Bronchial epithelial cell (primary cell): ENCODE data around the gene RNF181. TPM values are rescaled to one million over a fixed set of nuclear protein-coding genes. Genes with fewer than 3 reads are reported as not detected.

ENCODE experiments used
- DNase-seq: peaks from one replicate; pipeline ENCODE4 v3.0.0-alpha.2; 2010; ENCODE audit warnings: low read depth
- FAIRE-seq: peaks from 2 replicates; lab custom pipeline; 2011; peaks lifted over from hg19 to GRCh38; lab: Jason Lieb, UNC
- H3K27me3 ChIP-seq: 2 replicates; pipeline ENCODE4 v1.5.1; 2011; ENCODE audit warnings: low read length; ENCODE audit not compliant: control insufficient read depth, insufficient read depth
- H3K36me3 ChIP-seq: 2 replicates; pipeline ENCODE4 v1.5.1; 2011; ENCODE audit warnings: low read length; ENCODE audit not compliant: control insufficient read depth, insufficient read depth
- H3K4me3 ChIP-seq: 2 replicates; pipeline ENCODE4 v1.5.1; 2011; ENCODE audit warnings: mild to moderate bottlenecking, low read depth, low read length, control low read depth
- CTCF ChIP-seq: IDR thresholded peaks from 2 replicates; pipeline ENCODE4 v1.5.1; 2011; ENCODE audit warnings: mild to moderate bottlenecking, moderate library complexity, low read length, control low read depth, inconsistent platforms; ENCODE audit not compliant: insufficient read depth, severe bottlenecking
- total RNA-seq: library from RNA; depleted of rRNA; stranded (reverse); fragments of >200 nt; gene quantifications from 2 replicates; pipeline ENCODE4 v1.2.1, GENCODE V29; 2014

Gene RNF181
- 240 and 318 TPM in 2 replicates for total RNA-seq

- no peak for TF ChIP-seq CTCF
- Histone ChIP-seq H3K4me3 (peak within 1 kb of the TSS; percentile 84), H3K36me3 (peaks cover 11% of the 10 kb centered on the region), H3K27me3 (no peaks in the 10 kb centered on the region)
- DNase-seq, result peak; percentile 98
- FAIRE-seq, result peak; percentile 95
Measured at GRCh38 chr2:85595301-85596025, at the start of gene RNF181. Gene RNF181 (plus strand): TSS chr2:85595745. CDS start chr2:85595764, 19 bp downstream.

GRCh38 chr2:85545780-85546240 lies 49.7 kb upstream of the RNF181 start:
- no peak overlapping the region for H3K4me3 ChIP-seq
- DNase-seq, result no peak
- no peak for FAIRE-seq
- H3K36me3 ChIP-seq, result peaks cover 19% of the 10 kb centered on the region
- no peaks in the 10 kb centered on the region for H3K27me3 ChIP-seq
- no peak for TF ChIP-seq CTCF

DNA sequence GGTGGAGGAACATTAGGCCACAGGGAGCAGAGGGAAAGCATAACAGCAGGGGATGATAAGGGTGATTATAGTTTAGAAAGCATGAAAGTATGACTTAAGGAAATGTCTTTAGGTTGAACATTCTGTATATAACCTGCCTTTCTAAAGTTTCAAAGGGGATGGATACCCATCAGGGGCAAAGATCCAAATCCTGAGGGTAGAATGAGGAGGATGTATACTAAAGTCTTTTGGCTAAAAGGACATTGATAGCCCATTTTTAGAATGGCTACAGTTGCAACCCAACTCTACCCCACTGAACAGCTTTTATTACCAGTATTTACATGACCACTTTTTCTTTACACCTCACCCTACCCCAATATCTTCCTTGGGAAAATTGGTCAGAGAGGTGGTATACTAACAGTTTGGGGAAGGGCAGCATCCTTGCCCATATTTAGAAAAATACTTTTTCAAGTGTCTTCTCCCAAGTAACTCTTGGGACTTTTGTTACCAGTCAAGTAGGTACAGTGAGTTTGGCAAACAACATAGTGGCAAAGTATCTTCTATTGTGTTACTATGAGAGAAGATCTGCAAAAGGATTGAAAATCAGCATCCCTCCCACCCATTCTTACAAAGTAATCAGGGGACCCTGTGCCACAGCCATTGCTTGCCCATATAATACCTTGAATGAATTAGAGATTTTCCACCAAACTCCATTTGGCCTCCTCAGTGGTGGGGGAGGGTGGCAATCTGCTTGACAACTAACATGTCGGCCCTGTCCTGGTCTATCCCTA lies 48.3 kb upstream of the RNF181 start:
- FAIRE-seq (no peak), DNase-seq (no peak)
- Histone ChIP-seq H3K36me3 (peaks cover 11% of the 10 kb centered on the region), H3K27me3 (no peaks in the 10 kb centered on the region), H3K4me3 (no peak overlapping the region)
- no peak for TF ChIP-seq CTCF

GRCh38 chr2:85547859-85548607 lies 47.5 kb upstream of the RNF181 start:
- no peak for DNase-seq
- no peak for TF ChIP-seq CTCF
- peaks cover 7% of the 10 kb centered on the region for H3K36me3 ChIP-seq
- no peaks in the 10 kb centered on the region for H3K27me3 ChIP-seq
- no peak overlapping the region for H3K4me3 ChIP-seq
- no peak for FAIRE-seq

- no peak overlapping the region for H3K4me3 ChIP-seq
- FAIRE-seq, result no peak
- no peak for DNase-seq
- H3K27me3 ChIP-seq, result no peaks in the 10 kb centered on the region
- TF ChIP-seq CTCF, result no peak
- peaks cover 7% of the 10 kb centered on the region for H3K36me3 ChIP-seq
Measured at GRCh38 chr2:85548608-85548900, 47.0 kb upstream of the RNF181 start.
